Fibroblast of gingiva (primary cell): ENCODE measurements around the gene VWA5B1.

Experiments used
- DNase-seq: peaks from one replicate; pipeline ENCODE4 v3.0.0-alpha.2; 2011; ENCODE audit warnings: low read depth

The VWA5B1 gene

DNA sequence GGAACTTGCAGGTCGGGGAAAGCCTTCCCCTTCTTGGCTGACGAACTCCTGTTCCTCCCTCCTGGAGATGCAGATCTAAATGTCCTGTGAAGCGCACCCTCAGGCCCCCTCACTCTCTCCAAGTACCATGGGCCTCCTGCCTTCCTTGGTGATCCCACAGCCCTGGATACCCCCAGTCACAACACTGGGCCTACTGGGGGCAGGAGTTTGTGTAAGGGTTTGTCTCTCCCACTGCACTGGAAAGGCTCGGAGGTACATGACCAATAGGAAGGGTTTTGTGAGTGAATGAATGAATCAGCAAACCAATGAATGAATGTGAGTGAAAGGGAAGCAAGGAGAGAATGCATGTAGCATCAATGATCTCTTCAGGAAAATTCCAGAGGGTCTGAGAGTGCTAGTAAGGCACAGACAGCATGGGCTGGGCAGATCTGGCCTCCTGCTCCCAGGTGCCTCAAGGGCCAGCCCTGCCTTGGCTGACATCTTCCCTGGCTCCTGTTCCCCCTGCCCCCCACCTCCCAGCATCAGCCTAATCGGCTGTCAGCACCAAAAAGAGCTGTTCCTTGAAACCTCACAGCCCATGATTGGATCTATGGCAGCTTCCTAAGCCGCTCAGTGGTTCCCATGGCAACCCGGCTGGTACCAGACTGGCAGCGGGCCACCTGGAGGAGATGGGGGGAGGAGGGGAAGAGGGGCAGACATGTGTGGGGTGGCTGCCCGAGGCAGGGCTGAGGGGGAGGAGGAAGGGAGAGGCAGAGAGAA is 95.8 kb downstream of the VWA5B1 start:
- no peak for DNase-seq

DNA sequence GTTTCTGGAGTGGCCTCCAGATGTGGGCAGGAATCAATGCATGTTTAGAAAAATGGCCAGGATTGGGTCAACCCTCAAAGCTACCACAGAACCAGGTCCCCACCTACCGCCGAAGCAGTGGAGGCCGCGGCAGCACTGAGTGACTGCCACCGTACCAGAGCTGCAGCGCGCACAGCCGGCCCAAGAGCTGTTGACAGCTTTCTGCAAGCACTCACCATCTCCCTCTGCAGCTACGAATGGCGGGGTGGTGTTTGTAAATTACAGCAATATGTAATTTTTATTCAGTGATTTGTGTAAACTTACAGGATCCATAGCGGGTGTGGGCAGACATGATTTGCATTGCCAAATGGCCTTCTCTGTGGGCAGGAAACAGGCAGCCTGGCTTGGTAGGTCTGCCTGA is 98.9 kb downstream of the VWA5B1 start:
- DNase-seq, result no peak

DNA sequence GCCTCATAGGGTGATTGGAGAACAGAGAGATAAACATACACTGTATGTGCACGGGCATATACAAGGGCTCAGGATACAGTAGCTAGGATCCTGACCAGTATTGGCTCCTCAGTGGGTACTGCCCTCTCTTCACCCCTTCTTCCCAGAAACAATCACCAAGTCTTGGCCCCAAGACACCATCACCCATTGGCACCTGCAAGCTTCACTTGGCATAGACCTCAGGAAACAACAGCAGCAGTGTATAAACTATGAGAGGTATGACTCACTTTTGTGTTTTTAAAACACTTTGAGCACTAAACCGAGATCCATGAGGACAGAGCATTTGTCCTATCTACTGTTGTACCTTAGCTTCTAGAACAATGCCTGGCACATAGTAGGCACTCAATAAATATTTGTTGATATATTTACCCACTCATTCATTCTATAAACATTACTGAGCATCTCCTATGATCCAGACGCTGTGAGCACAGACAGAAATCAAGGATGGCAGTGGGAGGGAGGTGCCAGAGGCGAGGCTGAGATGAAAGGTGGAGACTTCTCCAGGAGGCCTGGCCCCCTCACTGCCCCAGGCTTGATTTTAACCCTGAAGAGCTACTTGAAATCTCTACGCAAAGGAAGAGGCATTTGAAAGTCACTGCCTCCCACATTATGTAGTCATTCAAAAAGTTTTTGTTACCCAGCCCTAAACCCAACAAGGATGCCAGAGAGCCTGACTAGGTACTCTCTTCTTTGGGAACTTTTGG is 100.1 kb downstream of the VWA5B1 start:
- DNase-seq, result no peak

DNA sequence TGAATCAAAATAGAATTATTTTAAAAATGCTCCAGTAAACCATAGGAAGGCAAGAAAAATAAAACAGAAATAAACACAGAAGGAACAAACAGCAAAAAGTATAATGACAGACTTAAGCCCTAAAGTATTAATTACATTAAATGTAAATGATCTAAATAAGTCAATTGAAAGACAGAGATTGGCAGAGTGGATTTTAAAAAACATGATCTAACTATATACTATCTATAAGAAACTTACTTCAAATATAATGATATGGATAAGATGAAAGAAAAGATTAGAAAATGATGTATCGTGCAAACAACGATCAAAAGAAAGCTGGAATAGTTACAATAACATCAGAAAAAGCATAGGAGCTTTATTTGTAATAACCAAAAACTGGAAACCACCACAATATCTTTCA is 104.6 kb downstream of the VWA5B1 start:
- no peak for DNase-seq

DNA sequence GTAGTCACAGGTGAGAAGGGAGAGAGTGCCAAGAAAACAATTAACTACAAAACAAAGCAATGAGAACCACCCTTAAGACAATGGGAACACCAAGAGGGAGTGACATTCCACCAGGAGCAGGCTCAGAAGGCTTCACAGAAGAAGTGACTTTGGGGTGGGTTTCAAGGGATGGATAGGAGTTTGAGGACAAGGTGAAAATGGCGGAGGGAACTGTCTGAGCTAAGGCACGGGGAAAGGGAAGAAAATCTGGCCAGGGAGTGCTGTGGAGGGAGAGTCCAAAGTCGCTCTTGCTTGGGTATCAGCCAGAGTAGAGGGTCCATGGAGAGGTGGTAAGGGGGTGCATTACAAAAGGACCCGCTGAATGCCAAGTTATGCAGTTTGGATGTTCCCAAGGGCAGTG is 108.1 kb downstream of the VWA5B1 start:
- no peak for DNase-seq

DNA sequence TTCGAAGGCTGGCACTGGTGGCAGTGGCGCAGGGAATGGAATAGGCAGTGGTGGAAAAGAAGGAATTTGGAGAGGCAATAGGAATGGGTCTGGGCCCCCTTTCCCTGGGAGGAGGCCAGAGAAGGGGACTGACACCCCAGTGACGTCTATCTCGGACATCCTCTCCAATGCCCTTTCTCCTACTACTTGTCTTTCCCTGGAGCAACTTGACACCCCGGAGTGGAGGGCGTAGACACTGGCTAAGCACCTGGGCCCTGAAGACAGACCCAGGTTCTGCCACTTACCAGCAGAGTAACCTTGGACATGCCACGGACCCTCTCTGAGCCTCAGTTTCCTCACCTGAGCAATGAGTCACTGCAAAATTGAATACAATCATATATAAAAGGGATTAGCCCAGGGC is 108.5 kb downstream of the VWA5B1 start:
- no peak for DNase-seq

DNA sequence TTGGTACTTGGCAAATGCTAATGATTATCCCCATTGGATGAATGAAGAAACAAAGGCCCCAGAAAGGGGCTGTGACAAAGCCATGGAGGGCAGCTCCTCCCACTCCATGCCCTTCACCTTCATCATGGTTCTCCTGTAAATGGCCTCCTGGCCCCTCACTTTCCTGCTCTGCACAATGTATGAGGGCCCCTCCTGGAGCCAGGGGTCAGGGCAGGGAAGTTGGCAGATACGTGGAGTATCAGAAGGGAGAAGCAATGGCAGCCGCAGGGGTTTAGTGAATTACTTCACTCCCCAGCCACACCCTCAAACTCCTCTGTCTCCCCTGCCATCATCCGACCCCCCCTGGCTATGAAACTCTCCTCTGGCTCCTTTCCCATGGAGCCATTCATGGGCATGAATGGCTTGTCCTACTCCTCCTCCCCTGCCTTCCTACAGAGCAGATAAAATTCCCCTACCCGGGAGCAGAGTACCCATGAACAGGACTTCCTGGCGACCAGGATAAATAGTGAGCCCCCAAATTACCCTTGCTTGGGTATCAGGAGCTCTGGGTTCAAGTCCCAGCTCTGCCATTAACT is 109.0 kb downstream of the VWA5B1 start:
- no peak for DNase-seq

DNA sequence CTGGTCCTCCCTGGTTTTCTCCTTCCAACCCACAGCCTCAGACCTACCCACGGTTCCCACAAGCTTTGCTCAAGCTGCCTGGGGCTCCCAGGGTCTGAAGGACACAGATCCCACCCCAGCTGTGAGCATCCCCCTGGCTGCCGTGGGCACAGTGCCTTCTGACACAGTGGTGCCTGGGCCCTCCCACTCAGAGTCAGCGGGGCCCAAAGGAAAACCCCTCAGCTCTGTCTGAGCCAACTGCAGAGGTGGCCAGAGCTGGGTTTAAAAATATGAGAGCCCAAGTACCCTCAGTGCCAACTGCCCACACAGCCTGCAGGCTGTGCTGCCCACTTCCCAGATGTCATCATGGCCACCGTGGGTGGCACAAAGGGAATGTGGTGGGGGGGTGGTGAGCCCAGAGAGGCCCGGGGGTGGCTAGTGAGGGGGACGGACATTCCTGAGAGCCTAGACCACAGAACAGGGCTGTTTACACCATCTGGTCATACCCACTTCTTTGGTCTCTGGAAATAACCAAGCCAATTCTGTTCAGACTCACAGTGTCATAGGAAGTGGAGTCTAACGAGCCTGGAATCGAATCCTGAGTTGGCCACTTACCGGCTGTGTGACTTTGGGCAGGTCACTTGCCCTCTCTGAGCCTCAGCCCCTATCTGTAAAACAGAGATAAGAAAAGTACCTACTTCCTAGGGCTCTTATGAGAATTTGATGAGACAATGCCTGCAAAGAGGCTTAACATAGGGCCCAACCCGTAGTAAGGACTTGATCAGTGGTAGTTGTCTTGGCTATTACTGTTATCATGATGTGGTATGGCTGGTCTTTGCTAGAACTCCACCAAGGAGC is 109.9 kb downstream of the VWA5B1 start:
- no peak for DNase-seq

DNA sequence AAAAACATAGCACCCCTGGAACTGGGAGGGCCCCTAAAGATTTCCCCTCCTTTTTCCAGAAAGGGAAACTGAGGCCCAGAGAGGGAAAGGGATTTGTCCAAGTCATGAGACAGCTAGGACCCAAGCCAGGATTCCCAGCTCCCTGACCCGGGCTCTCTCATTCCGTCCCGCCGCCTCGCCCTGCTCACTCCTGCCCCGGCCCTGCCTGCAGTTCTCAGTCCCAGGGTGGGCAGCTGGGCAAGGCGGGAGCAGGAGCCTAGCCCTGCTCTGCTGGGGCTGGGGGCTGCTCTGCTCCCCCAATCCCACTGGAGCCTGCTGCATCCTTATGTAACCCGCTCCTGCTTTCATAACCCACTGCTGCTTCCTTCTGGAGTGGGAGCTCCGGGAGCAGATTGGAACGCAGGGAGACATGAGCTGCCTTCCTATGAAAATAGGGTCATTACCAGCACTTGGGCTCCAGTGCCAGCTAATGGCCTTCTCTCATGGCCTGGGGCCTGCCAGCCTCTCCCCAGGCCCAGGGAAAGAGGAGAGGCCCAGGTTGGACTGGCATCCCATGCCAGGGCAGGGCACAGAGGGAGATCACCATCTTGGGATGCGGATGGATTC is 110.8 kb downstream of the VWA5B1 start:
- DNase-seq, result no peak

DNA sequence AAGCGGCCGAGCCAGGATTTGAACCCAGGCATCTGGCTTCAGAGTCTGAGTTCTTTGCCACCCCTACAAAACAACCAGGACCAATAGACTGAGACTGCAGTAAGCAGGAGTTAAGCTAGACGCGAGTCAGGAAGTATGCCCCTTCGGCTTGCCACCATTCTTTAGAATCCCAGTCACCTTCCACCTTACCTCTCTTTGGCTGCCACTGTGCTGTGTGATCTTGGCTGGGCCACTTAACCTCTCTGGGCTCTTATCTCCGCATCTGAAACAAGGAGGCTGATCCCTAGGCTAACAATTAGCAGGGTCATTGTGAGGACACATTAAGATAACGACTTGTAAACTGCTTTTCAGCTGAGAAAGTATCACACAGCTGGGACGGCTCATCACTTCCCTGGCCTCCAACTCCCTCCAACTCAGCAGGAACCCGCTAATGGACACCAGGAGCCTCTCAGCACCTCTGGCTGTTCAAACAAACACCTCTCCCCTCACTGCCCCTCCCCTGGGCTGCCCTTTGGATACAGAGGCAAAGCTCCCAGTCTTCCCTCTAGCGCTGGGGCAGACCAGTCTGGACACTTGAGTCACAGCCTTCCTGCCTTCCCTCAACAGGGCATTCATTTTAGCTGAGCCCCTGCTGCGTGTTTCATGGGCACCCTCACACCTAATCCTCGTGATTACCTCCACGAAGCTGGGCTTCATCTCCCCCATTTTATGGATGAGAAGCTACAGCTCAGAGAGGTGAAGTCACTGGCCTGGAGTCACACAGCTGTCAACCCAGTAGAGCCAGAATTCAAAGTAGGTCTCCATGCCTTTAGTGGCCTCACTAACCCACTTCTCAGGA is 112.1 kb downstream of the VWA5B1 start:
- no peak for DNase-seq

DNA sequence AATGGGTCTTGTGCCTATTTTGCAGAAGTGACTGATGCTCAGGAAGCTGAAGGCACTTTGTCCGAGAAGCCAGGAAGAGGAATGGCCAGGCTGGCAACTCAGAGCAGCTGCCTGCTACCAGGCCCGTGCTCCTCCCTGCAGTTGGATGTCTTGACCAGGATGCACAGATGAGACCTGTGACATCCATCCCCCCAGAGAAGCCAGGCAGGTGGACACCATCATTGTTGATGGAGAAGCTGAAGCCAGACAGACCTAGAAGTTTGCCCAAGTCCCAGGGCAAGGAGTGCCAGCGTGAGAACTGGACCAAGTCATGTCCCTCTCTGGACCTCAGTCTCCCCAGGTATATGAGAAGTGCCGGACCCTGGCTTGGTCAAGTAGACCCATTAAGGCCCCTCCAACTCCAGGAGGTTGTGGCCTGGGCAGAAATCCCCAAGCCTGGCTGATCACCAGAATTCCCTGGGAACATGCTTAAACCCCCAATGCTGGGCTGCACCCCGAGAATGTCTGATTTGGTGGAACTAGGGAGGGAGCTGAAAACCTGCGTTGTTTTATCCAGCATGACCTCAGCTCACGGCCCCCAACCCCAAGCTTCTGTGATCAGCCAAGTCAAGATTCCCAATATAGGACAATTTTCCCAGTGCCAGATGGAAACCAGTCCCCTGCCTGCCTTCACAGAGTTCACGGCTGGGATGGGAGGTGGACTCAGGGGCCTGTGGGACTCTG is 112.9 kb downstream of the VWA5B1 start:
- DNase-seq, result no peak

DNA sequence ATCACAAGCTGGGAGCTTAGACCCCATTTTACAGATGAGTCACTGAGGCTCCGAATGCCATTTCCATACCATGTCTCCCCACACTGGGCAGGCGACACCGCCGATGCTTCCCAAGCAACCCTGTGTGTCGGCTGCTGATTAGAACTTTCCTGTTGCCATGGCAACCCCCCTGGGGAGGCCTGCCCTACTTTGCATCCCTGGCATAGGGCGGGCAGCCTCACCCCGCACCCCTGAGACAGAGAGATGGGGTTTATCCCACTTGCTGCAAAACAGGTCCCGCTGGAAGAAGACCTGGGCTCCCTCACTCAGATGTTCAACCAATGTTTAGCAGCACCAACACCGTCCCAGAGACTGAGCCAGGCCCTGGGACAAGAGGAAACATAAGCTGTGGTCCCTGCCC is 113.8 kb downstream of the VWA5B1 start:
- DNase-seq, result no peak
